ENCODE results near the gene ATCAY. TPM values are rescaled to one million over a fixed set of nuclear protein-coding genes. Genes with fewer than 3 reads are reported as not detected.

The ATCAY gene
- total and polyA plus RNA-seq, 3 donors from 2014 or later, result 0.32 to 4.8 (median 1.7) TPM

- no peak overlapping the region for H3K4me3 ChIP-seq
- intact Hi-C loops (cut with DNase I; ENCODE audit: low total_unique reads), result no loop called here
- 100% methylated on average over 1 of the region's 1 CpG for WGBS, 2 donors
- no peaks in the 10 kb centered on the region for H3K27me3 ChIP-seq
- no peaks in the 10 kb centered on the region for H3K4me1 ChIP-seq
- no peaks in the 10 kb centered on the region for H3K36me3 ChIP-seq (ENCODE audit: low read depth, missing control alignments)
- no peak overlapping the region for H3K27ac ChIP-seq
- DNase-seq, result no peak
- H3K9me3 ChIP-seq, result no peaks in the 10 kb centered on the region
- TF ChIP-seq CTCF (IDR thresholded peaks at IDR 0.05), result no peak
- no peak for TF ChIP-seq POLR2A (IDR thresholded peaks at IDR 0.05)
These were observed 28.3 kb upstream of the ATCAY start for GRCh38 chr19:3852177-3852511.

- Histone ChIP-seq H3K9me3 (no peaks in the 10 kb centered on the region), H3K36me3 (ENCODE audit: low read depth, missing control alignments) (no peaks in the 10 kb centered on the region), H3K4me1 (no peaks in the 10 kb centered on the region), H3K27ac (no peak overlapping the region), H3K27me3 (no peaks in the 10 kb centered on the region), H3K4me3 (no peak overlapping the region)
- no peak for DNase-seq
- TF ChIP-seq CTCF (IDR thresholded peaks at IDR 0.05), result no peak
- TF ChIP-seq POLR2A (IDR thresholded peaks at IDR 0.05), result no peak
- intact Hi-C loops (cut with DNase I; ENCODE audit: low total_unique reads), result no loop called here
- 92% methylated on average over 3 to 4 of the region's 4 CpGs for WGBS, 2 donors
These were observed 27.8 kb upstream of the ATCAY start for GRCh38 chr19:3852614-3853254.

GRCh38 chr19:3855320-3855719, 25.2 kb upstream of the ATCAY start:
- no peaks in the 10 kb centered on the region for H3K36me3 ChIP-seq (ENCODE audit: low read depth, missing control alignments)
- 73 to 78% methylated on average over 19 of the region's 19 CpGs for WGBS, 2 donors
- TF ChIP-seq POLR2A (IDR thresholded peaks at IDR 0.05), result no peak
- no peak for TF ChIP-seq CTCF (IDR thresholded peaks at IDR 0.05)
- intact Hi-C loops (cut with DNase I; ENCODE audit: low total_unique reads), result no loop called here
- no peaks in the 10 kb centered on the region for H3K9me3 ChIP-seq
- no peaks in the 10 kb centered on the region for H3K4me1 ChIP-seq
- H3K27me3 ChIP-seq, result no peaks in the 10 kb centered on the region
- no peak overlapping the region for H3K27ac ChIP-seq
- no peak for DNase-seq
- H3K4me3 ChIP-seq, result no peak overlapping the region

GRCh38 chr19:3857449-3858003, 23.0 kb upstream of the ATCAY start:
- intact Hi-C loops (cut with DNase I; ENCODE audit: low total_unique reads), result no loop called here
- Histone ChIP-seq H3K9me3 (no peaks in the 10 kb centered on the region), H3K27ac (no peak overlapping the region), H3K4me3 (no peak overlapping the region), H3K4me1 (no peaks in the 10 kb centered on the region), H3K27me3 (no peaks in the 10 kb centered on the region), H3K36me3 (ENCODE audit: low read depth, missing control alignments) (no peaks in the 10 kb centered on the region)
- WGBS, 2 donors, result 85 to 88% methylated on average over 12 of the region's 12 CpGs
- DNase-seq, result no peak
- no peak for TF ChIP-seq POLR2A (IDR thresholded peaks at IDR 0.05)
- TF ChIP-seq CTCF (IDR thresholded peaks at IDR 0.05), result no peak

GRCh38 chr19:3860499-3860898, 20.0 kb upstream of the ATCAY start:
- Histone ChIP-seq H3K4me3 (no peak overlapping the region), H3K9me3 (no peaks in the 10 kb centered on the region), H3K27ac (no peak overlapping the region), H3K36me3 (ENCODE audit: low read depth, missing control alignments) (no peaks in the 10 kb centered on the region), H3K4me1 (no peaks in the 10 kb centered on the region), H3K27me3 (no peaks in the 10 kb centered on the region)
- DNase-seq, result no peak
- intact Hi-C loops (cut with DNase I; ENCODE audit: low total_unique reads), result no loop called here
- 90 to 94% methylated on average over 16 to 17 of the region's 17 CpGs for WGBS, 2 donors
- TF ChIP-seq POLR2A (IDR thresholded peaks at IDR 0.05) (no peak), CTCF (IDR thresholded peaks at IDR 0.05) (no peak)

Data from testis (tissue), 3 donors.